ENCODE measurements around the gene SIRT5.

Gene SIRT5

GRCh38 chr6:13638014-13638413 is 63.6 kb downstream of the SIRT5 start:
- DNase-seq: no peak

DNA sequence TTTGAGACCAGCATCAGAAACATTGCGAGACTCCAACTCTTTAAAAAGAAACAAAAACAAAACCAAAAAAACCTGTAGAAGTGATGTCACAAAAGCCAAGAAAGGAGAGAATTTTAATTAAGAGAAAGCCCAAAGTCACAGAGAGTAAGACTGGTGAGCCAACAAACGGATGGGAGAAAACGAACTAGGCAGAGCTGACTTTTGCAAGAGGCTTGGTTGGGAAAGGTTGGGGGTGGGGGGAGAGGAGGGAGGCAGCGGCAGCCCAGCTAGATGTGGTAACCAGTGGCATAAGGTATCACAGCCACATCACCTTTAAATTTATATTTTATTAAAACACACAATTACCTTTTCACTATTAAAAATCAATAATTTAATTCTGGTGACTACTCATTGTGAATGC is 64.2 kb downstream of the SIRT5 start:
- DNase-seq: no peak

DNA sequence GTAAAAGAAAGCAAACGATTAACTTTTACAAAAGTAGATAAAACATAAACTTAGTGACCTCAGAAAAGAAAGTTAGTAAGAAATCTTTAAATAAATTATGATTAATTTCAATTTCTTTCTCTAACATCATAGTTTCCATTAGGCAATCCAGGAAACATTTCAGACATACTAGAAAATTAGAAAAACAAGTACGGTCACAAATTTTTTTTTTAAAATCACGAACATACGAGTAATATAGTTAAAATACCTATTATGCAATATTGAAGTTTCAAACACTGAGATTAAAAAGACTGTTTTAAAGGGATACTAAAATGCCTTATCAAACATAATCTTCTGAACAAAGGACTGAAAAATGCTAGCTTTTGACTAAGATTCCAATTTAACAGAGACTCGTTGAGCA is 66.9 kb downstream of the SIRT5 start:
- DNase-seq: no peak

DNA sequence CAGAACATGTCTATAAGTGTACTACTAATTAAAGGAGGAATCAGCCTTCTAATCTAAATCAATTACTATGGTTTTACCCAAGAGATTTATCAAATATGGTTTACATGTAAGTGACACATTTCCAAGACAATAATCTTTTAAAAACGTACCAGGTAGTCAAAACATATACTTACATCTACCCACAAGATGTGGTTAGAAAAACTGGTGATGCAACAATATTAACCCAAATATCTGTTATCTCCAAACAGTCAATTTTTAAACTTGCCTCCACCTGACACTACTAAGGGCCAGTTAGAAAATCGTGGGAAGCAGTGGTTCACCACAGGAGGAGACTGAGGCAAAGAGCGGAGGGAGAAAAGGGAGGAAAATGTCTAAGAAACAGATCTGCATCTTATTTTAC is 68.7 kb downstream of the SIRT5 start:
- DNase-seq: no peak

DNA sequence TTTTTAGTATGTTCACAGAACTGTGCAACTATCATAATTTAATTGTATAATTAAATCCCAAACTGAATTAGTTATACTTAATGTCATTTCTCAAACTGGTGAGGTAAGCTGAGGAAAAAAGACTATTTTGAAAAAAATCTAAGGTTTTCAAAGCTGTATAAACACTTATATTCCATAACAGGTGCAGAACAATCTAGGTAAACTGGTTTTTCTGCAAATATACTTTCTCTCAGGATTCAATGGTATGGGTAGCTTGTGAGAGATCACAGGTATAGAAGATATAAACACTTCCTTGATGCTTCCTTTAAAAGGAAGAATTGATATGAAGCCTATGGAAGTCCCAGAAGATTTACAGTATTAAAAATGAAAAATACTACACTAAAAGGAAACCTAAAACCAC is 74.4 kb downstream of the SIRT5 start:
- no peak for DNase-seq

GRCh38 chr6:13649393-13649792 is 75.0 kb downstream of the SIRT5 start:
- DNase-seq: no peak

DNA sequence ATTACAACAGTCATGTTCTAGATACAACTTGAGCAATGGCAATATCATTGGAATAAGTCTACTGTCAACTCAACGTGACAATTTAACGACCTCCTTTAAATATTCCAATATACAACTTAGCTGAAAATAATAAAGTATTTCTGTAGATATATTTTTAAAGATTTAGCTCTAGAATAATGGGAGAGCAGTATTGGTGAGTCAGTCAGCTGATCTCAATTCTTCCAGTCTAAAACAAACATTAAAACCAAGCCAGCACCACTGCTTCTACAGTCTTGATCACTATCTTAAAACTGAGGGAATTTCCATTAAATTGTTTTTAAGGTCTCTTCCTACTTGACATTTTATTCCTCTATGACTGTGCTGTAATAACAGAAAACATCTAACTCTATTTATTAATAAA is 78.9 kb downstream of the SIRT5 start:
- DNase-seq: no peak

DNA sequence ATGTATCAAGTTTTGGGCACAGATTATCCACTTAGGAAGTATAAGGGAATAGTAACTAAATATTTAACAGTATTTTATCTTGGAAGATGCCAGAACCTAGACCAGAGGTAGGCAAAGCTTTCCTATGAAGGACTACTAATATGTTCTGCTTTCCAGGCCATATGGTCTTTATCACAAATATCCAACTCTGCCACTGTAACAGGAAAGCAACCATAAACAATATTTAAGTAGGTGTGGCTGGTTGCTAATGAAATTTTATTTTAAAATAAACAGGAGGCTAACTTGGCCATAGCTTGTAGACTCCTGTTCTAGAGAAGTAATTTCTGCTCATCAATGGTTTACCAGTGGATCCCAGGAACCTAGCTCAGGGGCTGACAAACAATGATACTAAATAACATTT is 80.1 kb downstream of the SIRT5 start:
- DNase-seq: no peak

DNA sequence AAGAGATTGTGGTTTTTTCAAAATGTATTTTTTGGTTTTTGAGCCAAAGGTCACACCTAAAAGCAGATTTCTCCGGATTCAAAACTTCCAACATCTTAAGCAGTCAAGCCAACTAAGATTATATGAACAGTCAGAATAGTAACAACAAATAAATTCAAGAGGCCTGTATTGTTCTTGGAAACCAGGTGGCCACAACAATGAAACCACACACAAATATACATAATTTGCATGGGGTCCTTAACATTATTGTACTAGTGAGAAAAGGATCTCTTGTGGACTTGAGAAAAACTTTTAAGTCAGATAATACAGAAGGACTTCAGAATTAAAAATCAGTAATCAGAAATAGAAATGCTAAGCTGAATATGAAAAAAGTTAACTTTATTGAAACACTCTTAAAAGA is 81.3 kb downstream of the SIRT5 start:
- DNase-seq: no peak

DNA sequence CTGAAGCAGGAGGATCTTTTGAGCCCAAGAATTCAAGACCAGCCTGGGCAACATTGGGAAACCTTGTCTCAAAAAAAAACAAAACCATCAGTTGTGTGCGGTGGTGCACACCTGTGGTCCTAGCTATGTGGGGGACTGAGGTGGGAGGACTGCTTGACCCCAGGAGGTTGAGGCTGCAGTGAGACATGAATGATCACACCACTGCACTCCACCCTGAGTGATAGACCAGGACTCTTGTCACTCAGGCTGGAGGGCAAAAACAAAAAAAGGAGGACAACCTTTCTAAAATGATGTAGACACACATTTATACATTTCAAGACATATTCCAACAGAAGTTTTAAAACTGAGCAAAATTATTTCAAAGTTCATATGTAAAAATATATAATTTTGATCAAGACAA is 85.9 kb downstream of the SIRT5 start:
- DNase-seq: no peak

DNA sequence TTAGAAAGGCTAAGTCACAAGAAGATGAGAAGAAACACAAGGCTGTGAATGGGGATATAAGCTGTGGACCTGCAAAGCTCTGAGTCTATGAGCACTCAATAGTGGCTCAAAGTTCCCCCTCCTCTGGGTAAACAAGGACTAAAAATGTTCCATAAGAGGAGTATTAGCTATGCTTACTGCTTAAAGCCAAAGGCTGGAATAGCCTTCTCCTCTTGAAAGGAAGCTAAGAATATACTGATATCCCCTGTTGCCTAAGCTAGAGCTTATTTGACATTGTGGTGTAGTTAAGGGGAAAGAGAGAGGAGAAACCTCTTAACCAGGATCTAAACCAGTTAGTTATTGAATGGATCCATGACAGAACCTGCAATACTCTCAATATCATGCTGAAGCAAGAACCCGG is 86.5 kb downstream of the SIRT5 start:
- DNase-seq: no peak

- DNase-seq: no peak
These were observed 87.2 kb downstream of the SIRT5 start for GRCh38 chr6:13661647-13662046.

GRCh38 chr6:13662651-13663334 is 88.4 kb downstream of the SIRT5 start:
- no peak for DNase-seq

GRCh38 chr6:13663986-13664385 is 89.6 kb downstream of the SIRT5 start:
- DNase-seq: no peak
